ENCODE data around the gene KIF1B. TPM values are rescaled to one million over a fixed set of nuclear protein-coding genes. Genes with fewer than 3 reads are reported as not detected.

The KIF1B gene
- polyA plus RNA-seq, 1 of the 3 experiments (the other 2 are of a cell fraction) = 6.8 TPM

DNA sequence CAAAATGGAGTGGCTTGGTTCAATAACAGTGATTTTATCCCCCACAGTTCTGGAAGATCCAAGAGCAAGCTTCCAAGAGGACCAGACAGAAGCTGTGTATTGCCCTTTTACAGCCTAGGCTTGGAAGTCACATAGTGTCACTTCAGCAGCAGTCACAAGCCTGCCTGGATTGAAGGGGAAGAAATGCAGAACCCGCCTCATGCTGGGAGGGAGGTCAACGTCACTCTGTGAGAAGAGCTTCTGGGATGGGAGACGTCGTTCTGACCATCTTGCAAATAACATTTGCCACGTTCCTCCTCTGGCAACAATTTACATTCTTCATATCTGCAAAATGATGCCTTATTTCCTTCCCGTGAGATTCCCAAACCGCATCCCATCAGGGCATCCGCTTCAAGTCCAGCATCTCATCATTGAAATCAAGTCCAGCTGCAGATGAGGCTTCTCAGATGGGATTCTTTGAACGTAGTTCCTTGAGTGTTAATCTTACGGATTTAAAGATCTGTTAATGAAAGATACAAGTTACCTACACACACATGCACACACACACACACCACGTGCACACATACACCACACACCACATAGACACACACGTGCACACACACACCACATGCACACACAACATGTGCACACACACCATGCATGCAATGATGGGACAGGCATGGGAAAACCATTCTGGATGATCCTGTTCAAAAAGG, 23.9 kb upstream of the KIF1B start (continued):
- TF ChIP-seq, protein P1, sequence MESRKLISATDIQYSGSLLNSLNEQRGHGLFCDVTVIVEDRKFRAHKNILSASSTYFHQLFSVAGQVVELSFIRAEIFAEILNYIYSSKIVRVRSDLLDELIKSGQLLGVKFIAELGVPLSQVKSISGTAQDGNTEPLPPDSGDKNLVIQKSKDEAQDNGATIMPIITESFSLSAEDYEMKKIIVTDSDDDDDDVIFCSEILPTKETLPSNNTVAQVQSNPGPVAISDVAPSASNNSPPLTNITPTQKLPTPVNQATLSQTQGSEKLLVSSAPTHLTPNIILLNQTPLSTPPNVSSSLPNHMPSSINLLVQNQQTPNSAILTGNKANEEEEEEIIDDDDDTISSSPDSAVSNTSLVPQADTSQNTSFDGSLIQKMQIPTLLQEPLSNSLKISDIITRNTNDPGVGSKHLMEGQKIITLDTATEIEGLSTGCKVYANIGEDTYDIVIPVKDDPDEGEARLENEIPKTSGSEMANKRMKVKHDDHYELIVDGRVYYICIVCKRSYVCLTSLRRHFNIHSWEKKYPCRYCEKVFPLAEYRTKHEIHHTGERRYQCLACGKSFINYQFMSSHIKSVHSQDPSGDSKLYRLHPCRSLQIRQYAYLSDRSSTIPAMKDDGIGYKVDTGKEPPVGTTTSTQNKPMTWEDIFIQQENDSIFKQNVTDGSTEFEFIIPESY (IDR thresholded peaks at IDR 0.05; ENCODE audit: borderline replicate concordance, low read depth) = no peak
- no peak for TF ChIP-seq EZH2phosphoT487 (IDR thresholded peaks at IDR 0.05; ENCODE audit: borderline replicate concordance, low read depth)

DNA sequence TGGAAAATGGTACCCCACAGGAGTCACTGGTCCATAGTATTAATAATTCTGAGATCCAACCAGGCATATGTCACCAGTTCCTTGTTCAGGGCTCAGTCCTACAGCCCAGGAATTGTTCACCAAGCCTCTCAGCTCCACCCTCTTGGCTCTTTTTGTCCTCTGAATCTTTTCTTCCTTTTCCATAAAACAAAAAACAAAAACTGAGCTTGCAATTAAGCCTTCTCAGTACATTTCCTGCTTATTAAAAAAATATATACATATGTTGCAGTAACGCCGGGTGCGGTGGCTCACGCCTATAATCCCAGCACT, 23.4 kb upstream of the KIF1B start:
- Histone ChIP-seq H3K4me2 (no peak overlapping the region), H3K79me2 (ENCODE audit: insufficient read depth) (no peaks in the 10 kb centered on the region), H3K9me2 (no peaks in the 10 kb centered on the region), H3K27me3 (ENCODE audit: insufficient read depth) (no peaks in the 10 kb centered on the region), H3K9me3 (no peaks in the 10 kb centered on the region), H4K20me1 (ENCODE audit: insufficient read depth) (no peaks in the 10 kb centered on the region), H3K9ac (no peak overlapping the region), H3K36me3 (replicated peaks in 1 of 2; ENCODE audit: control insufficient read depth in 1 of 2, insufficient read depth in 2 of 2, low read length in 1 of 2) (no peaks in the 10 kb centered on the region), H3K4me1 (ENCODE audit: control insufficient read depth in 1 of 2, insufficient read depth in 2 of 2, low read depth in 1 of 2, low read length in 1 of 2) (no peaks in the 10 kb centered on the region; a peak in 1 of 4 replicates), H3F3A (replicated peaks; ENCODE audit: insufficient read depth) (peaks cover 5% of the 10 kb centered on the region), H2AFZ (ENCODE audit: low read depth) (no peak overlapping the region), H3K4me3 (ENCODE audit: low read depth in 2 of 2, low read length in 1 of 2) (no peak overlapping the region), H3K27ac (ENCODE audit: low read depth in 2 of 2, low read length in 1 of 2) (no peak overlapping the region)
- ChIA-PET CTCF (interaction anchor here (0.8 kb wide), 1 partner anchor 308 kb away, joined by 3 read pairs; no protein-coding TSS in a partner anchor), POLR2A (no interaction called here)
- 97% methylated on average over 4 of the region's 4 CpGs for WGBS (ENCODE audit: low lambda C conversion rate)
- no peak for DNase-seq
- TF ChIP-seq, protein P2, sequence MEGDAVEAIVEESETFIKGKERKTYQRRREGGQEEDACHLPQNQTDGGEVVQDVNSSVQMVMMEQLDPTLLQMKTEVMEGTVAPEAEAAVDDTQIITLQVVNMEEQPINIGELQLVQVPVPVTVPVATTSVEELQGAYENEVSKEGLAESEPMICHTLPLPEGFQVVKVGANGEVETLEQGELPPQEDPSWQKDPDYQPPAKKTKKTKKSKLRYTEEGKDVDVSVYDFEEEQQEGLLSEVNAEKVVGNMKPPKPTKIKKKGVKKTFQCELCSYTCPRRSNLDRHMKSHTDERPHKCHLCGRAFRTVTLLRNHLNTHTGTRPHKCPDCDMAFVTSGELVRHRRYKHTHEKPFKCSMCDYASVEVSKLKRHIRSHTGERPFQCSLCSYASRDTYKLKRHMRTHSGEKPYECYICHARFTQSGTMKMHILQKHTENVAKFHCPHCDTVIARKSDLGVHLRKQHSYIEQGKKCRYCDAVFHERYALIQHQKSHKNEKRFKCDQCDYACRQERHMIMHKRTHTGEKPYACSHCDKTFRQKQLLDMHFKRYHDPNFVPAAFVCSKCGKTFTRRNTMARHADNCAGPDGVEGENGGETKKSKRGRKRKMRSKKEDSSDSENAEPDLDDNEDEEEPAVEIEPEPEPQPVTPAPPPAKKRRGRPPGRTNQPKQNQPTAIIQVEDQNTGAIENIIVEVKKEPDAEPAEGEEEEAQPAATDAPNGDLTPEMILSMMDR (IDR thresholded peaks at IDR 0.05) = no peak
- TF ChIP-seq ELF1 (IDR thresholded peaks at IDR 0.05) = no peak
- TF ChIP-seq GABPA (IDR thresholded peaks at IDR 0.05; ENCODE audit: low read depth) = no peak
- TF ChIP-seq CHD2 (IDR thresholded peaks at IDR 0.05; ENCODE audit: low read length, partially characterized antibody) = no peak
- TF ChIP-seq YY1 (IDR thresholded peaks at IDR 0.05; ENCODE audit: low read depth) = no peak
- no peak for TF ChIP-seq NFIC (IDR thresholded peaks at IDR 0.05; ENCODE audit: borderline replicate concordance)
- no peak for TF ChIP-seq GATA2 (CRISPR knock-in tag; IDR thresholded peaks at IDR 0.05)
- TF ChIP-seq NRF1 (IDR thresholded peaks at IDR 0.05; ENCODE audit: low read depth, low read length) = no peak
- no peak for TF ChIP-seq RXRA (IDR thresholded peaks at IDR 0.05; ENCODE audit: borderline replicate concordance, low read depth)
- TF ChIP-seq, protein P3, sequence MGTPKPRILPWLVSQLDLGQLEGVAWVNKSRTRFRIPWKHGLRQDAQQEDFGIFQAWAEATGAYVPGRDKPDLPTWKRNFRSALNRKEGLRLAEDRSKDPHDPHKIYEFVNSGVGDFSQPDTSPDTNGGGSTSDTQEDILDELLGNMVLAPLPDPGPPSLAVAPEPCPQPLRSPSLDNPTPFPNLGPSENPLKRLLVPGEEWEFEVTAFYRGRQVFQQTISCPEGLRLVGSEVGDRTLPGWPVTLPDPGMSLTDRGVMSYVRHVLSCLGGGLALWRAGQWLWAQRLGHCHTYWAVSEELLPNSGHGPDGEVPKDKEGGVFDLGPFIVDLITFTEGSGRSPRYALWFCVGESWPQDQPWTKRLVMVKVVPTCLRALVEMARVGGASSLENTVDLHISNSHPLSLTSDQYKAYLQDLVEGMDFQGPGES (IDR thresholded peaks at IDR 0.05; ENCODE audit: low read depth, low read length) = no peak

Data from SK-N-SH (cell line).